ENCODE results near the gene ARSB. TPM values are rescaled to one million over a fixed set of nuclear protein-coding genes. Genes with fewer than 3 reads are reported as not detected.

The ARSB gene
- total RNA-seq, 1 donor, result 38.4 TPM

- Histone ChIP-seq H3K79me2 (ENCODE audit: insufficient read depth, low read length) (no peaks in the 10 kb centered on the region), H4K20me1 (ENCODE audit: insufficient read depth, low read length) (no peaks in the 10 kb centered on the region), H3K4me2 (ENCODE audit: insufficient read depth, low read length) (no peak overlapping the region), H3K9me3 (ENCODE audit: low read depth, low read length) (no peaks in the 10 kb centered on the region), H3K27ac (ENCODE audit: low read depth, low read length) (no peak overlapping the region), H3K4me3 (ENCODE audit: insufficient read depth, low read length) (no peak overlapping the region), H3K27me3 (ENCODE audit: insufficient read depth, low read length) (no peaks in the 10 kb centered on the region), H2AFZ (ENCODE audit: low read length) (no peak overlapping the region), H3K36me3 (ENCODE audit: insufficient read depth, low read length) (no peaks in the 10 kb centered on the region), H3K4me1 (ENCODE audit: insufficient read depth, low read length) (peaks cover 43% of the 10 kb centered on the region)
- TF ChIP-seq CTCF (IDR thresholded peaks at IDR 0.05; ENCODE audit: extremely low read depth, low read depth, low read length), result no peak
- DNase-seq (ENCODE audit: insufficient read length, low spot score, missing footprints), result no peak
Observed at GRCh38 chr5:78801413-78801812, 183.7 kb downstream of the ARSB start.

DNA sequence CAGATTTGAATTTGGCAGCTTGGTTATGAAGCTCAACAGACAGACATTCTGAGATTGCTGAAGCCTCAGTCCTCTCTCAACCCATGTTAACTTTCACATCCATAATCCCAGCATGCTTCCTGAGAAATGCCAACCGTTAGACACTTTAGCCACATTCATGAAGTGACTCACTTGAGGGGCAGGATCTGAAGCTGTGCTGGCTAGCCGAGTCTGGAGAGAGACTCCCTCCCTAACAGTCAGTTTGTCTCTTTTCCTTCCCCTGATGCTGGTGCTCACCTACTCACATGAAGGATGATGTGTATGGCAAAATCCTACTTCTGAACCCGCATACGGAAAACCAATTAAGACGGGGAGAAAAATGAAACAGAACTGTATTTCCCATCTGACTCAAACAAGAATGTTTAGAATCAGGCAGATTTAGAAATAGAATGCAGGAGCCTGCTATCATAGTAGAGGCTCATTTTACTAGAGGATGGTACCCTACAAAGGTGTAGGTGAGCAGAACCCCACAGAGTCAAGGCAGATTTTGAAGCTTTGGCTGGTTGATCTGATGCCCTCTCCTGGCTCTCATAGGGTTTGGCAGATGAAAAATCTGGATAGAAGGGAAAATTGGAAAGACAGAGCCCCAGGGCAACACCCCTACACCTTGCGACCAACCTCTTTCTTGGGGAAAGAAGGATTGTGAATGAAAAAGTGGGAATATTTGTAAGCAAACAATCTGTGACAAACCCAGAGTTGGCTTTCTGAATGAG lies 185.7 kb downstream of the ARSB start:
- Histone ChIP-seq H4K20me1 (ENCODE audit: insufficient read depth, low read length) (no peaks in the 10 kb centered on the region), H3K4me2 (ENCODE audit: insufficient read depth, low read length) (peak overlapping the region; percentile 77), H2AFZ (ENCODE audit: low read length) (peak overlapping the region; percentile 16), H3K36me3 (ENCODE audit: insufficient read depth, low read length) (no peaks in the 10 kb centered on the region), H3K27me3 (ENCODE audit: insufficient read depth, low read length) (no peaks in the 10 kb centered on the region), H3K4me1 (ENCODE audit: insufficient read depth, low read length) (peaks cover 40% of the 10 kb centered on the region), H3K4me3 (ENCODE audit: insufficient read depth, low read length) (peak overlapping the region; percentile 34), H3K27ac (ENCODE audit: low read depth, low read length) (peak overlapping the region; percentile 84), H3K9me3 (ENCODE audit: low read depth, low read length) (no peaks in the 10 kb centered on the region), H3K79me2 (ENCODE audit: insufficient read depth, low read length) (no peaks in the 10 kb centered on the region)
- TF ChIP-seq CTCF (IDR thresholded peaks at IDR 0.05; ENCODE audit: extremely low read depth, low read depth, low read length), result peak; percentile 39
- peak; percentile 84 for DNase-seq (ENCODE audit: insufficient read length, low spot score, missing footprints)

- H2AFZ ChIP-seq (ENCODE audit: low read length), result no peak overlapping the region
- peak overlapping the region; percentile 84 for H3K27ac ChIP-seq (ENCODE audit: low read depth, low read length)
- H3K4me2 ChIP-seq (ENCODE audit: insufficient read depth, low read length), result peak overlapping the region; percentile 77
Observed at GRCh38 chr5:78798673-78799029, 186.5 kb downstream of the ARSB start.

More at GRCh38 chr5:78798673-78799029, 186.5 kb downstream of the ARSB start:
- no peaks in the 10 kb centered on the region for H3K9me3 ChIP-seq (ENCODE audit: low read depth, low read length)
- H3K27me3 ChIP-seq (ENCODE audit: insufficient read depth, low read length), result no peaks in the 10 kb centered on the region
- H3K79me2 ChIP-seq (ENCODE audit: insufficient read depth, low read length), result no peaks in the 10 kb centered on the region
- H4K20me1 ChIP-seq (ENCODE audit: insufficient read depth, low read length), result no peaks in the 10 kb centered on the region
- DNase-seq (ENCODE audit: insufficient read length, low spot score, missing footprints), result no peak
- H3K36me3 ChIP-seq (ENCODE audit: insufficient read depth, low read length), result no peaks in the 10 kb centered on the region
- no peak for TF ChIP-seq CTCF (IDR thresholded peaks at IDR 0.05; ENCODE audit: extremely low read depth, low read depth, low read length)
- H3K4me3 ChIP-seq (ENCODE audit: insufficient read depth, low read length), result no peak overlapping the region
- peaks cover 38% of the 10 kb centered on the region for H3K4me1 ChIP-seq (ENCODE audit: insufficient read depth, low read length)
